OCI-LY7 (cell line): ENCODE data around the gene DPEP1. TPM values are rescaled to one million over a fixed set of nuclear protein-coding genes. Genes with fewer than 3 reads are reported as not detected.
A peak's percentile ranks its signal among the peaks of the same experiment; 100 is the strongest.

ENCODE experiments used
- BruUV-seq: library from RNA; stranded (reverse); fragments of 400-500 nt; replicated peaks from 2 replicates; lab custom pipeline; 2021; lab: Mats Ljungman, UMichigan
- CTCF ChIA-PET: fragments of 300-600 bp; sonication (Branson Sonifier 250); formaldehyde crosslinking; loops from one replicate; lab custom pipeline; 2022; ENCODE audit warnings: antibody characterized with exemption; ENCODE audit not compliant: unreplicated experiment; lab: Charles Lee
- POLR2A ChIA-PET: fragments of 300-600 bp; sonication (Branson Sonifier 250); formaldehyde crosslinking; loops from one replicate; lab custom pipeline; 2022; ENCODE audit warnings: antibody characterized with exemption; lab: Charles Lee
- DNase-seq: peaks from one replicate; pipeline ENCODE4 v3.0.0-alpha.2; 2015; ENCODE audit warnings: low spot score
- H2AFZ ChIP-seq: fragments of 200-600 bp; sonication (generic), shearing (Covaris generic); 2 replicates; pipeline ENCODE4 v1.6.1; 2014; ENCODE audit warnings: mild to moderate bottlenecking, antibody characterized with exemption, low read length, moderate library complexity
- H3K27ac ChIP-seq: fragments of 200-600 bp; sonication (generic); 2 replicates; pipeline ENCODE4 v1.5.1; 2014; ENCODE audit warnings: mixed run types, low read depth, mild to moderate bottlenecking, moderate library complexity, low read length, inconsistent platforms; ENCODE audit not compliant: poor library complexity, severe bottlenecking
- H3K36me3 ChIP-seq: fragments of 200-600 bp; sonication (generic); 2 replicates; pipeline ENCODE4 v1.6.1; 2014; ENCODE audit warnings: mild to moderate bottlenecking, antibody characterized with exemption, low read length, moderate library complexity, mixed read lengths; ENCODE audit not compliant: insufficient read depth
- H3K4me1 ChIP-seq: fragments of 200-600 bp; sonication (generic); 2 replicates; pipeline ENCODE4 v1.5.1; 2014; ENCODE audit warnings: mild to moderate bottlenecking, low read length; ENCODE audit not compliant: insufficient read depth, poor library complexity, severe bottlenecking
- H3K4me2 ChIP-seq: fragments of 200-600 bp; sonication (generic); 2 replicates; pipeline ENCODE4 v1.6.1; 2014; ENCODE audit warnings: mild to moderate bottlenecking, low read length
- H3K4me3 ChIP-seq: fragments of 200-600 bp; sonication (generic); 2 replicates; pipeline ENCODE4 v1.5.1; 2014; ENCODE audit warnings: mild to moderate bottlenecking, low read depth, low read length; ENCODE audit not compliant: poor library complexity, severe bottlenecking
- H3K79me2 ChIP-seq: fragments of 200-600 bp; sonication (generic); 2 replicates; pipeline ENCODE4 v1.6.1; 2016; ENCODE audit warnings: low read depth, mild to moderate bottlenecking, low read length, moderate library complexity, mixed read lengths; ENCODE audit not compliant: insufficient read depth
- H3K9me2 ChIP-seq: fragments of 200-600 bp; sonication (generic); 2 replicates; pipeline ENCODE4 v1.6.1; 2016; ENCODE audit warnings: mild to moderate bottlenecking, low read length, mixed read lengths; ENCODE audit not compliant: insufficient read depth
- H3K9me3 ChIP-seq: fragments of 200-600 bp; sonication (generic); 2 replicates; pipeline ENCODE4 v1.6.1; 2014; ENCODE audit warnings: mild to moderate bottlenecking, mixed run types, low read length, mixed read lengths
- H4K20me1 ChIP-seq: fragments of 200-600 bp; sonication (generic); 2 replicates; pipeline ENCODE4 v1.6.1; 2014; ENCODE audit warnings: mild to moderate bottlenecking, antibody characterized with exemption, low read length, moderate library complexity, mixed read lengths; ENCODE audit not compliant: insufficient read depth
- EZH2phosphoT487 ChIP-seq: fragments of 200-600 bp; sonication (generic); IDR thresholded peaks from 2 replicates; pipeline ENCODE4 v1.6.1; 2018; ENCODE audit warnings: low read depth, borderline replicate concordance, mild to moderate bottlenecking, mixed run types, antibody characterized with exemption, low read length, moderate library complexity, mixed read lengths
- intact Hi-C: fragments of 100-400 bp; cut with micrococcal nuclease; formaldehyde crosslinking; loops from one replicate; pipeline ENCODE4 v1.10.0; 2022; ENCODE audit not compliant: unreplicated experiment
- total RNA-seq, 2 experiments: library from RNA; depleted of rRNA in 1 of 2; stranded (reverse); fragments of >200 nt in 1 of 2; shearing (Covaris generic) in 1 of 2; gene quantifications; 2 replicates each; pipeline ENCODE4 v1.2.3, GENCODE V29; 2014 to 2022
- TF ChIP-seq, protein P1 (sequence below): fragments of 200-600 bp; sonication (generic); conservative IDR thresholded peaks from 2 replicates; pipeline ENCODE4 v1.5.1; 2014; ENCODE audit warnings: mild to moderate bottlenecking, antibody characterized with exemption, low read length, moderate library complexity, mixed read lengths

DPEP1 gene
- total RNA-seq, 2 experiments from 2014 or later, result not detected

DNA sequence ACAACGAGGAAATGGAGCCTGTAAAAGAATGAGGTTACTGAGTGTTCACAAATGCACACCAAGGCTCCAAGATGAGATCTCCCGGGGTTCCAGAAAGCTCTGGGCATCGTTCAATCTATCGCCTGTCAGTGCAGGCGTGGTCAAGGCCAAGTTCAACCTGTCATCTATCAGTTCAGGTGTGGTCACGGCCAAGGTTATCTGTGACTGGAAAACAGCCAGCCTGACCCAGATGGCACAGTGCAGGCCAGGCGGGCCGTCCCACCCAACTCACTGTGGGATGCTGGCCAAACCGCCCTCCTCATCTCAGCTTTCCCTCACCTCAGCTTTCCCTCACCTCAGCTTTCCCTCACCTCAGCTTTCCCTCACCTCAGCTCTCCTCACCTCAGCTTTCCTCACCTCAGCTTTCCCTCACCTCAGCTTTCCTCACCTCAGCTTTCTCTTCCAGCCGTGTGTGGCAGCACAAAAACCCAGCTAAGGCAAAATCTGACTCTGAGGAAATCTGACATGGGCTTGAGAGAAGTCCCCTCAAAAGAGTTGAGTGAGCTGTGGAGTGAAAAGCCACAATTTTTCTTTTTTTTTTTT is 41.7 kb downstream of the DPEP1 start:
- BruUV-seq, result no TSS peak
- no peaks in the 10 kb centered on the region for H3K9me3 ChIP-seq
- H2AFZ ChIP-seq, result no peak overlapping the region
- ChIA-PET CTCF (no interaction called here), POLR2A (interaction anchor here (1.1 kb wide), 1 partner anchor 14 kb away, joined by 3 read pairs; no protein-coding TSS in a partner anchor)
- H3K36me3 ChIP-seq, result peaks cover 25% of the 10 kb centered on the region; the same call in 1 of the 2 replicates
- no peak overlapping the region for H3K27ac ChIP-seq
- H3K4me2 ChIP-seq, result no peak overlapping the region
- no peaks in the 10 kb centered on the region for H4K20me1 ChIP-seq
- TF ChIP-seq EZH2phosphoT487, result no peak
- TF ChIP-seq, protein P1, sequence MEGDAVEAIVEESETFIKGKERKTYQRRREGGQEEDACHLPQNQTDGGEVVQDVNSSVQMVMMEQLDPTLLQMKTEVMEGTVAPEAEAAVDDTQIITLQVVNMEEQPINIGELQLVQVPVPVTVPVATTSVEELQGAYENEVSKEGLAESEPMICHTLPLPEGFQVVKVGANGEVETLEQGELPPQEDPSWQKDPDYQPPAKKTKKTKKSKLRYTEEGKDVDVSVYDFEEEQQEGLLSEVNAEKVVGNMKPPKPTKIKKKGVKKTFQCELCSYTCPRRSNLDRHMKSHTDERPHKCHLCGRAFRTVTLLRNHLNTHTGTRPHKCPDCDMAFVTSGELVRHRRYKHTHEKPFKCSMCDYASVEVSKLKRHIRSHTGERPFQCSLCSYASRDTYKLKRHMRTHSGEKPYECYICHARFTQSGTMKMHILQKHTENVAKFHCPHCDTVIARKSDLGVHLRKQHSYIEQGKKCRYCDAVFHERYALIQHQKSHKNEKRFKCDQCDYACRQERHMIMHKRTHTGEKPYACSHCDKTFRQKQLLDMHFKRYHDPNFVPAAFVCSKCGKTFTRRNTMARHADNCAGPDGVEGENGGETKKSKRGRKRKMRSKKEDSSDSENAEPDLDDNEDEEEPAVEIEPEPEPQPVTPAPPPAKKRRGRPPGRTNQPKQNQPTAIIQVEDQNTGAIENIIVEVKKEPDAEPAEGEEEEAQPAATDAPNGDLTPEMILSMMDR, result no peak
- peaks cover 26% of the 10 kb centered on the region for H3K79me2 ChIP-seq
- intact Hi-C loops, result loop anchor here (5.0 kb wide), 2 partner anchors 93 to 1003 kb away; partner anchors contain the start of genes CYBA and RPL13
- peaks cover 13% of the 10 kb centered on the region for H3K4me1 ChIP-seq
- no peak for DNase-seq
- H3K4me3 ChIP-seq, result no peak overlapping the region
- H3K9me2 ChIP-seq, result no peaks in the 10 kb centered on the region

DNA sequence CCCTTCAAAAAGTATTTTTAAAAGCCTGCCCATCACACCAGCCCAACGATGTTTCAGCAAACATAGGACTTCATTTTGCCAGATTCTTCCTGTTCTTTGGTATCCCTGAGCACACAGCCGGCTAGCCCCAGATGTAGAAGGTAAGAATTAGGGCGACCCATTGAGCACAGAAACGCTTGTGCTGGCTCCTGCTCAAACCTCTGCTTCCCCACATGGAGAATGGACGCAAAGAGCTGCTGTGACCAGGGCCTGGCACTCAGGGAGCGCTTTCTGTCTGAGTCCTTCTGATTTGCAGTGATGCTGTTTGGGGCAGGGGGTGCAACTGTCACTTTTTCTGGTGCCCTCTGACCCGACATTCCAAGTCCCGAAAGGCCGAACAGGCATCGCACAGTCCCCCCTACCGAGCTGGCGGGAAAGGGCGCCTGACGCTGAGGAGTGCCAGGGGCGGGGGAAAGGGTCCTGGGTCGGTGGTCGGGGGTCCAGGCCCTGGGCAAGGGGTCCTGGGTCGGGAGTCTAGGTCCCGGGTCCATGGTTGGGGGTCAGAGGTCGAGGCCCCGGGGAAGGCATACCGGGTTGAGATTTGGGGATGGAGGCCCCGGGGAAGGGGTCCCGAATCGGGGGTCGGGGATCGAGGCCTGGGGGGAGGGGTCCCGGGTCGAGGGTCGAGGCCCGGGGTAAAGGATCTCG is 43.1 kb downstream of the DPEP1 start:
- intact Hi-C loops, result loop anchor here (5.0 kb wide), 2 partner anchors 94 to 1004 kb away; partner anchors contain the start of genes CYBA and RPL13

More for the DNA sequence above, 43.1 kb downstream of the DPEP1 start:
- no peak overlapping the region for H3K27ac ChIP-seq
- peaks cover 32% of the 10 kb centered on the region for H3K36me3 ChIP-seq
- ChIA-PET POLR2A (no interaction called here), CTCF (interaction anchor here (0.6 kb wide), 1 partner anchor 85 kb away, joined by 3 read pairs; no protein-coding TSS in a partner anchor)
- peak overlapping the region; percentile 98 for H3K4me3 ChIP-seq
- H3K4me2 ChIP-seq, result peak overlapping the region; percentile 97
- no peaks in the 10 kb centered on the region for H4K20me1 ChIP-seq
- no peak overlapping the region for H2AFZ ChIP-seq
- no peaks in the 10 kb centered on the region for H3K9me3 ChIP-seq
- H3K4me1 ChIP-seq, result peaks cover 13% of the 10 kb centered on the region
- H3K79me2 ChIP-seq, result peaks cover 26% of the 10 kb centered on the region
- TF ChIP-seq, protein P1, result no peak
- no peak for TF ChIP-seq EZH2phosphoT487
- H3K9me2 ChIP-seq, result no peaks in the 10 kb centered on the region
- DNase-seq, result no peak
- no TSS peak for BruUV-seq
